ENCODE results near the gene C1QTNF12. TPM values are rescaled to one million over a fixed set of nuclear protein-coding genes. Genes with fewer than 3 reads are reported as not detected.

The C1QTNF12 gene
- total RNA-seq, 1 donor from 2014 or later, result 2.6 TPM

- Histone ChIP-seq H3K4me3 (no peak overlapping the region), H3K27ac (no peak overlapping the region), H3K27me3 (no peaks in the 10 kb centered on the region), H3K4me1 (peaks cover 5% of the 10 kb centered on the region), H3K9me3 (no peaks in the 10 kb centered on the region), H3K36me3 (no peaks in the 10 kb centered on the region)
- no peak for ATAC-seq
- no peak for TF ChIP-seq CTCF (IDR thresholded peaks at IDR 0.05)
- no peak for DNase-seq
- intact Hi-C loops (cut with DNase I), result no loop called here
Observed at GRCh38 chr1:1279028-1279427, 32.5 kb upstream of the C1QTNF12 start.

DNA sequence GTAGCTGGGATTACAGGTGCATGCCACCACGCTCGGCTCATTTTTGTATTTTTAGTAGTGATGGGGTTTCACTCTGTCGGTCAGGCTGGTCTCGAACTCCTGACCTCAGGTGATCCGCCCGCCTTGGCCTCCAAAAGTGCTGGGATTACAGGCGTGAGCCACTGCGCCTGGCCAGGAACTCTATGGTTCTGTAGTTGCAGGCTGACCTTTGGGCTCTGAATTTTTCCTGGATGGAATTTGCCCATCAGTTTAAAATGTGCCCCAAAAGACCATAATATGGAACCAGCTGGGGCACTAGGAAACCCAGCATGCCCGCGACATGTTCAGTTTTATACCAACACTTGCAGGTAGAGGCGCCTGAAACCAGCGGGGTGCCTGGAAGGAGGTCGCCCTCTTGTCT lies 32.1 kb upstream of the C1QTNF12 start:
- H3K27me3 ChIP-seq, result no peaks in the 10 kb centered on the region
- H3K9me3 ChIP-seq, result no peaks in the 10 kb centered on the region
- no peak overlapping the region for H3K4me3 ChIP-seq
- H3K4me1 ChIP-seq, result peaks cover 5% of the 10 kb centered on the region
- no peaks in the 10 kb centered on the region for H3K36me3 ChIP-seq
- ATAC-seq (no peak), DNase-seq (no peak)
- intact Hi-C loops (cut with DNase I), result no loop called here
- H3K27ac ChIP-seq, result no peak overlapping the region
- no peak for TF ChIP-seq CTCF (IDR thresholded peaks at IDR 0.05)

GRCh38 chr1:1275836-1276235 lies 29.3 kb upstream of the C1QTNF12 start:
- no peaks in the 10 kb centered on the region for H3K27me3 ChIP-seq
- DNase-seq (no peak), ATAC-seq (no peak)
- H3K9me3 ChIP-seq, result no peaks in the 10 kb centered on the region
- TF ChIP-seq CTCF (IDR thresholded peaks at IDR 0.05), result no peak
- no peaks in the 10 kb centered on the region for H3K36me3 ChIP-seq
- H3K27ac ChIP-seq, result no peak overlapping the region
- intact Hi-C loops (cut with DNase I), result no loop called here
- H3K4me3 ChIP-seq, result no peak overlapping the region
- peaks cover 27% of the 10 kb centered on the region for H3K4me1 ChIP-seq

DNA sequence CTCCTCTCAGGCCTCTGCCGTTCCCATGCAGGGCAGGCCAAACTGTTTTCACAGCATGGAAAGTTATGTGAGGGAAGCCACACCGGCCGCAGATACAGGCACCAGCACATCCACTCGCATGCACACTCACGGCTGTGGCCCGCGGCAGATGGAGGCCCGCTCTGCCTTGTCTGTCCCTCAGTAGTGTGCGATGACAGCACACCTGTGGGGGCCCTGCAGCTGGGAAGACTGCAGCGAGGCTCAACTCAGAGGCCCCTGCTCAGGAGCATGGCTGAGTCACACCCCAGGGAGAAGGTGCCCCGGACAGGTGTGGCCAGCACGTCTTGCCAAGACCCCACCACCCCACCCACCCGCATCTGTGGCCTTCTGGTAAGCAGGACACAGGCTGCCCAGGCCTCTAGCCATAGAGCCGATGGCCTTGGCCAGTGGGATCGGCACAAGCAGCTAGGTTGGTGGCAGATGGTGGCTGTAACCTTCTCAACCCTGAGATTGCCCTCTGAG lies 28.5 kb upstream of the C1QTNF12 start:
- TF ChIP-seq CTCF (IDR thresholded peaks at IDR 0.05), result no peak
- H3K27ac ChIP-seq, result no peak overlapping the region
- no peaks in the 10 kb centered on the region for H3K27me3 ChIP-seq
- no peaks in the 10 kb centered on the region for H3K36me3 ChIP-seq
- H3K4me3 ChIP-seq, result no peak overlapping the region
- peaks cover 35% of the 10 kb centered on the region for H3K4me1 ChIP-seq
- intact Hi-C loops (cut with DNase I), result no loop called here
- H3K9me3 ChIP-seq, result no peaks in the 10 kb centered on the region
- DNase-seq (no peak), ATAC-seq (no peak)

- no peak for TF ChIP-seq CTCF (IDR thresholded peaks at IDR 0.05)
- H3K27ac ChIP-seq, result peak overlapping the region; percentile 78
- ATAC-seq, result no peak
Observed at GRCh38 chr1:1274299-1274930, 27.9 kb upstream of the C1QTNF12 start.

More at GRCh38 chr1:1274299-1274930, 27.9 kb upstream of the C1QTNF12 start:
- Histone ChIP-seq H3K36me3 (no peaks in the 10 kb centered on the region), H3K27me3 (no peaks in the 10 kb centered on the region), H3K9me3 (no peaks in the 10 kb centered on the region), H3K4me3 (peak overlapping the region; percentile 86), H3K4me1 (peaks cover 37% of the 10 kb centered on the region)
- intact Hi-C loops (cut with DNase I), result no loop called here
- DNase-seq, result no peak

Measured in upper lobe of right lung (tissue), 1 donor.